ENCODE measurements around the gene PDGFRA.

Gene PDGFRA

GRCh38 chr4:54215379-54216077, 13.6 kb upstream of the PDGFRA start:
- in situ Hi-C loops (cut with HindIII; ENCODE audit: low pct_unique_long_range_greater_than_20kb, low sequenced_read_pairs) = no loop called here
- TF ChIP-seq JUND (IDR thresholded peaks at IDR 0.05; ENCODE audit: low read depth) = no peak
- DNase-seq (ENCODE audit: low read depth in 1 of 2, low spot score in 1 of 2) = no peak

DNA sequence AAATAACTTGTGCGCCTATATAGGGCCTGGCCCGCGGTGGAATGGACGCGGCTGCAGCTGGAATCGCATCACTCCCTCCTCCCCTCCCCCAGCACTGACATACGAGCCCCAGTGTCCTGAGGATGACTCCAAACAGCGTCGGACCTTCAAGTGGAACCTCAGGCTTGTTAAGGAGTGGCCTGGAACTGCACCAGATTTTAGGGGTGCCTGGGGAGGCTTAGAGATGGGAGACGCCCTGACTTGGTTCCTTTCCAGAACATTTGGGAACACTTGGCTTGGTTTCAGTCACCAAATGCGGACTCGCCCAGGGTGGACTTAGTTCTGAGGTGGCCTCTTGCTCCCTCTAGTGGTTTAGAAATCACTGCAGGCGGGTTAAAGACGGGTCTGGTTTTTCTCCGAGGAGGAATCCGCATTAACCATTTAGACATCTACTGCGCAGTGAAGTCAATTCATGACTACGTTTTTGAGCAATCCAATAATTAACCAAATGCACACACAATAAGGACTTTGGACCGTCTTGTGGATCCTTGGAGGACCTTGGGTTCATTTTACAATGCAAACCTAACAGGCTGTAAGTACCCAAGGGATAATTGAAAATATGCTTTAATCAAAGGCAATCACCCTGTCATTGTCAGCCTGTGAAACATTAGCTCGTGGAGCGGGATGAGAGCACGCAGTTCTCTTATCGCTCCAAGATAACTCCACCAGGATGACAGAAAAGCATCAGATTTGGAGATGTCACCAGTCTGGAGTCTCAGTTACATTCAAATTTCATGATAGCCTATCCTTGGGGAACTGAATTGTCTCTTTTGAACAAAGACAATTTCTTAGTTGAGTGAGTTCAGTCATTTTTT, 11.2 kb upstream of the PDGFRA start:
- DNase-seq (ENCODE audit: low read depth in 1 of 2, low spot score in 1 of 2) = peak; percentile 59 to 76
- in situ Hi-C loops (cut with HindIII; ENCODE audit: low pct_unique_long_range_greater_than_20kb, low sequenced_read_pairs) = no loop called here
- no peak for TF ChIP-seq JUND (IDR thresholded peaks at IDR 0.05; ENCODE audit: low read depth)

- DNase-seq (ENCODE audit: low read depth in 1 of 2, low spot score in 1 of 2) = no peak
- no peak for TF ChIP-seq JUND (IDR thresholded peaks at IDR 0.05; ENCODE audit: low read depth)
- in situ Hi-C loops (cut with HindIII; ENCODE audit: low pct_unique_long_range_greater_than_20kb, low sequenced_read_pairs) = no loop called here
These were observed 10.4 kb upstream of the PDGFRA start for GRCh38 chr4:54218736-54219135.

DNA sequence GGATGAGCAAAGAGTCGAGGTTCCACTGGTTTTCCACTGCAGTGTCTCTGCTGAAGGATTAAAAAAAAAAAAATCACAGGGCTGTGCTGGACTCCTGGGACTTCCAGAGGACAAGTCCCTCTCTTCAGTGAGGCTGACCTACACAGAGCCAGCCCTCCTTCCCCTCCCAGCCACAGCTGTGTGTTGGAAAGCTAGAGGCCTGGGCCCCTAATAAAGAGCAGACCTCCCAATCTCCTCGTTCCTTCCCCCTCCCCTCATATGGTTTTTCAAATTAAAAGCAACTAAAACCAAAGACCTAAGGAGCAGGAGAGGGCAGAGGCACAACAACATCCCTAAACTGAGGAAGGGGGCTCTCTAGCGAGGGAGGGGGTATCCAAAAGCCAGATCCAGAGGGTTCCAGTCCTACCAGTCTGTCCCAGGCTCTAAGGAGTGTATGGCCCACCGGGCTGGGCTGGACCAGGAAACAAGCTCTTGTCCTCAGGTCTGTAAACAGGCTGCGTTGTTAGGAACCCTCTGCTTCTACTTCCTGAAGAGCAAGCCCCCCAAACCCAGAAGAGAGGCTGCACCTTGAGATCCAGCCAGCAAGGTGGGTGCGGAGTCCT, 4.0 kb upstream of the PDGFRA start:
- TF ChIP-seq JUND (IDR thresholded peaks at IDR 0.05; ENCODE audit: low read depth) = no peak
- in situ Hi-C loops (cut with HindIII; ENCODE audit: low pct_unique_long_range_greater_than_20kb, low sequenced_read_pairs) = no loop called here

DNA sequence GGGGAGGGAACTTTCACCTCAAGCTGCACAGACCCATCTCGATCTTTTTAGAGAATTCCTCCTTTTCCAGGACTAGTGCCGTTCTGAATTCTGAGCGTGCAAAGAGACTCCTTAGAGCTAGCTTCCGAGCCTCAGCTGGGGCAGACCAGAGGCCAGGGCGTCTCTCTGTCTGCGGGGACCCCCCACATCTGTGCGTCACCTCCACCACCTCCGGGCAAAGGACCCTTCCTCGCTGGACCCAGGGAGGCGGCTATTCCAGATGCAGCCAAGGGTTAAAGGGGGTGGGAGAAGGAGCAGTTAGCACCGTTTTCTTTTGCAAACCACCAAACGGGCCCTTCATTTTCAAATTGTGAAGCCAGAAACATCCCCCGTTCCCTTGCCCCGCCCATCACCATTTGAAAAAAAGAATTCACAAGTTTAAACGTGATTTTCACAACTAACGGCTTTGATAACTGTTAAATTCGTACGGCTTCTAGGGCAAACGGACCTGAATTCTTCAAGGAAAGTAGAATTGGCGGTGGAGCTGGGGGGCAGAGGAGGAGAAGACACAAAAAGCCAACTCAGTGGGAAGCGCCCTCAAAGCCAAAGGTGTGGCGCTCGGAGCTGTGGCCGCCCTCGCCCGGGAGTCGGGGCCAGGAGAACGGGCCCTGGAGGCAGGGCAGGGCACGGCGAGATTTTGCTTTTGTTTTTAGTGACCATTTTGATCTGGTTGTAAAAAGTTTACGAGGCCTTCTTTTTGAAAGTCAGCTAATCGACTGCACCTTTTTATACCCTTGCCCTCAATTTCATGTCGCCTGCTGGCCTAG, 3.3 kb upstream of the PDGFRA start:
- DNase-seq (ENCODE audit: low read depth in 1 of 2, low spot score in 1 of 2) = no peak
- in situ Hi-C loops (cut with HindIII; ENCODE audit: low pct_unique_long_range_greater_than_20kb, low sequenced_read_pairs) = no loop called here
- no peak for TF ChIP-seq JUND (IDR thresholded peaks at IDR 0.05; ENCODE audit: low read depth)

More for the DNA sequence above, 4.0 kb upstream of the PDGFRA start:
- DNase-seq (ENCODE audit: low read depth in 1 of 2, low spot score in 1 of 2) = no peak

DNA sequence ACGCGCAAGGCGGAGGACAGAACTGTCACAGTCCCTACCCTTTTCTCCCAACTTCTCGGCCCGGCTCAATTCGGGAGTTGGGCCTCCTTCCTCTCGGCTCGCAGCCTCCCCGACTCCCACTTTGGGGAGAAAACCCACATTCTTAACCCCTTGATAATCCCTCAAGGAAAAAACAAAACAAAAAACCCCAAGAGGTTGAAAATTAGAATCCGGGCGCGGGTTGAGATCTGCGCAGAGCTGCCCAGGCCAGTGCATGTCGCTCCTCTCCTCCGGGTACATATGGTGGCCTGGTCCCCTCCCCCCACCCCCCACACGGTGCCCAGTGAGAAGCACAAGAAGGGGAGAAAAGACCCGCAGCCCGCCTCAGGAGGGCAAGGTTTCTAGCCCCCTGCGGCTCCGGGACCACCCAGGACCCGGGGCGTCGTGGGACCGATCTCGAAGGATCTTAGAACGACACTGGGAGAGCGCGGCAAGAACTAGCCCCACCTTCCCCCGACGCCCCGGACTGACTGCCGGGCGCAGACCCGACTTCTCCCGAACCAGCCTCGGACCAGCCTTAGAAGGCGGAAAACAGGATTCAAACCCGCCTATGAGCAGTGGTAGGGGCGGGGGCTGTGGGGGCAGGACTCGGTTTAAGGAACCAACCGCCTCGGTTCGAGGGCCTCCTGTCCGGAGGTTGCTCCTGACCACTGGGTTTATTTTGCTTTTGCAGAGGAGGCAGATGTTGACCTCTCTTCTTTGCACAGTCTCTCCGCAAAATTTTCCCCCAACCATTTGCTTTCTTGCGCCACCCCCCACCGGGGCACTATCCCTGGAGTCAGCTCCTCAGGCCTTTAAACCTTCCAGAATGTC, 2.5 kb upstream of the PDGFRA start:
- no peak for TF ChIP-seq JUND (IDR thresholded peaks at IDR 0.05; ENCODE audit: low read depth)
- no peak for DNase-seq (ENCODE audit: low read depth in 1 of 2, low spot score in 1 of 2)
- in situ Hi-C loops (cut with HindIII; ENCODE audit: low pct_unique_long_range_greater_than_20kb, low sequenced_read_pairs) = no loop called here

DNA sequence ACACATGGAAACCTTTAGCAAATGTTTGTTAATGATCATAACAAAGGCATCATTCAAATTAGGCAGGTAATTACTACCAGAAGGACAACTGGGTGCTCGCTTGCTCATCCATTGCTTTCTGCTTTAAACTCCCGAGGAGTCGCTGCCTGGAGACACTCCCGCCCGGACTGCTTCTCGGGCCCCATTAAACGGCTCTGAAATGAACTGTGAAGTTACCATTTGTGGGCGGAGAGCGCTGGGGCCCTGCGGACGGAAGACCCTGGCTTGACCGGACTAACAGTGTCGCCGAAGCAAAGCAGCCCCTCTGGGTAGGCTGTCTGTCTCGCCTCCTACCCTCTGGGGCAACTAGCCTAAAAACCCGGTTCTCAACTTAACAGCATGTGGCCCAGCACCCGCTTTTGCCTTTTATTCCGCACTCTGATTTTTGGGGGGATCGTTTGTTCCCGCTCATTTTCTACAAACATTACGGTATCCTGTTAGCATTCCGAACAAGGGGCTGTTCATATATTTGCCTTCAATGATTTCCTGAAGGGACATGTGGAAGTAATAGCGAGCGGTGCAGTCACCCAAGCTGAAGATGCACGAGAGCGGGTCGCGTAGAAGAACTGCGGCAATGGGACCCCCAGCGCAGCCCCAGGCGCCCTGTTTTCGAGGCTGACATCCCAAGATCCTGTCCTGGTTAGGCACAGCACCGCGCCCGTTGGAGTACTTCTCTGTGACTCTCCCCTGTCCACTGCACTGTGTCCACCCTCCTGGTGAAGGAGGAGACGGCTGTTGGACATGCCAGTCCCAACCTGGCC, 1.6 kb upstream of the PDGFRA start:
- DNase-seq (ENCODE audit: low read depth in 1 of 2, low spot score in 1 of 2) = no peak
- in situ Hi-C loops (cut with HindIII; ENCODE audit: low pct_unique_long_range_greater_than_20kb, low sequenced_read_pairs) = no loop called here
- no peak for TF ChIP-seq JUND (IDR thresholded peaks at IDR 0.05; ENCODE audit: low read depth)

DNA sequence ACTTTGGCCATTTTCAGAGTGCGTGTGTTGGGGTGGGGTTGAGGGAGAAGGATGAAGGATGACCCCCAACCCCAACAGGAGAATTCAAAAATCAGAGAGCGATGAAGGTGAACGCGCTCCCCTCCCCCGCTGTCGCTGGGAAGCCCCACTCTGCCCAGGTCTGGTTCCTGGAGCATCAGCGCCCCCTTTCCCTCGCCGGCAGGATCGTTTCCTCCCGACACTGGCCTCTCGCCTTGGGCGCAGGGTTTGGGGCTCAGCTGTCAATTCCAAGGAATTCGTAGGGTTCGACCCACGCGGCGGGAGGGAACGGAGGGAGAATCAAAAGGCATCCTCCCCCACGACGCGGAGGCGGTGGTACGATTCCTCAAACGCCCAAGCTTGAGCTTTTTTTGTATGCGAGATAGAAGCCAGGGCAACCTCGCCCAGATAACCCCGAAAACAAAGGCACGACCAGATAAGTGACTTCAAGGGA, 1.0 kb upstream of the PDGFRA start:
- TF ChIP-seq JUND (IDR thresholded peaks at IDR 0.05; ENCODE audit: low read depth) = no peak
- DNase-seq (ENCODE audit: low read depth in 1 of 2, low spot score in 1 of 2) = peak; percentile 43 to 54
- in situ Hi-C loops (cut with HindIII; ENCODE audit: low pct_unique_long_range_greater_than_20kb, low sequenced_read_pairs) = no loop called here

DNA sequence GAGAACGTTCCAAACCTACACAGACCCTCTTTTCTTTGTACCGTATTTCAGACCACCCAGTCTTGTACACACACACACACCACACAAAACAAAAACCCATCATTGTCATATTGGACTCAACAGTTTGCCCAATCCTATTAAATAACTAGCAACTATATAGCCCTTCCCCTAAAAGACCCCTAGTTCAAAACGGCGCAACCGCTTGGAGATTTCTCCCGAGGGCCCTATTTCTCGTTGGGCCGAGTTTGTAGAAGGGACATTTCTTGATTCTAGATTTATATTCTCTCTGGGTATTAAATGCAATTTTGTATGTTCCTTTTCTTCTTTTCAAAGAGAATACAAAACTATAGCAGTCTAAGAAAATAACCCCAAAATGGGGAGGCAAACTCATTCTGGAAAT, 547 bp upstream of the PDGFRA start:
- no peak for DNase-seq (ENCODE audit: low read depth in 1 of 2, low spot score in 1 of 2)
- in situ Hi-C loops (cut with HindIII; ENCODE audit: low pct_unique_long_range_greater_than_20kb, low sequenced_read_pairs) = no loop called here
- no peak for TF ChIP-seq JUND (IDR thresholded peaks at IDR 0.05; ENCODE audit: low read depth)

DNA sequence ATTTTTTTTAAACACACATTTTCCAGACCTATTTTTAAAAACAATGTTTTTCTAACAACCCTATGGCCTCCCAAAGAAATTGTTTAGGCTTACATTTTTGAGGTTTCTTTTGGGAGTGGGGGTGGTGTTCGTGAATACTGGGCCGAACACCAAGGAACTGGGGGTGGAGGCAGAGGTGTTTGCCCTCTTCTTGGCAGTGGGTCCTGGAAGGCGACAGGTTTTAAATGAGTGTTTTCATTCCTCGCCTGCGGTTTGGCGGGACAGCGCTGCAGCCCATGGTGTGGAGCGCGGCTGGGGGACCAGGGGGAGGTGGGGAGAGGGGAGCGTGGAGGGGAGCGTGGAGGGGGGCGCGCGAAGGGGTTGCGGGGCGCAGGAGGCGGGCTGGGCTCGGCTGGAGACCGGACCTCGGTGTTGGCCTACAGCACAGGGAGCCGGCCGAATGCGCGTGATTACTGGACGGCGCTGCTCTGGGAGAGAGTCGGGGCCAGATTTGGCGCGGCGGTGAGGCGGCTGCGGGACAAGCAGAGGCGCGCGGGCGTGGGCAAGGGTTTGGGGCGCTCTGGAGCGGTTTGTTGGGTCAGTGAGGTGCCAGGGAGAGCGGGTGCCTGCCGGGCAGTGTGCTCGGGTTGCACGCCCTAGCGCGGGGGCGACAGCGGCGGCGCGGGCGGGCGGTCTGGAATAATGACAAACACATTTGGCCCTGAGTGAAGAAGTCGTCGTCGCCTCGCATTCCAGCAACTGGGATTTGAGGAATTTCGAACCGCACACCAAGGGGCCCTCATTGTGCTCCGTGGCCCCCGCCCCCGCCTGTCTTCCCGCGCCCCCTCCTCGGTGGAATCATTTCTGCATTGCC, 764 bp downstream of the PDGFRA start:
- no peak for TF ChIP-seq JUND (IDR thresholded peaks at IDR 0.05; ENCODE audit: low read depth)
- in situ Hi-C loops (cut with HindIII; ENCODE audit: low pct_unique_long_range_greater_than_20kb, low sequenced_read_pairs) = no loop called here
- no peak for DNase-seq (ENCODE audit: low read depth in 1 of 2, low spot score in 1 of 2)

Data from T47D (cell line).